A549 (cell line): ENCODE measurements around the gene SLC17A2. TPM values are rescaled to one million over a fixed set of nuclear protein-coding genes. Genes with fewer than 3 reads are reported as not detected.

ENCODE experiments used
- ATAC-seq, 2 experiments: fragments of 200-7000 bp in 1 of 2; fragments of >200 bp in 1 of 2; cut with Nextera tagmentation in 1 of 2; cut with Tn5 transposase in 1 of 2; 3 replicates each; pipeline versions ENCODE4 v1.8.0 to v1.9.1; 2018 to 2020; ENCODE audit warnings: mild to moderate bottlenecking in 1 of 2, moderate library complexity in 1 of 2
- CTCF ChIA-PET: fragments of 300-600 bp; sonication (Branson Sonifier 250); formaldehyde crosslinking; extraction: SDS; loops from one replicate; lab custom pipeline; 2021; ENCODE audit warnings: antibody characterized with exemption, inconsistent platforms; lab: Yijun Ruan, JAX
- POLR2A ChIA-PET: fragments of 350-600 bp; formaldehyde crosslinking; extraction: SDS; loops from one replicate; lab custom pipeline; 2021; ENCODE audit warnings: antibody characterized with exemption, inconsistent platforms; lab: Yijun Ruan, JAX
- DNase-seq, 2 experiments: peaks; one replicate each; pipeline versions ENCODE4 v3.0.0 to v3.0.0-alpha.2; 2011 to 2016; ENCODE audit warnings: low read depth in 1 of 2, low spot score in 1 of 2
- FAIRE-seq: peaks from 2 replicates; lab custom pipeline; 2011; peaks lifted over from hg19 to GRCh38; lab: Jason Lieb, UNC
- H3K27ac ChIP-seq, 2 experiments: fragments of >200 bp; sonication (Bioruptor Twin); formaldehyde crosslinking; 3 replicates each; pipeline ENCODE4 v1.5.1; 2016 to 2017
- H3K4me1 ChIP-seq: fragments of >200 bp; sonication (Bioruptor Twin); formaldehyde crosslinking; 3 replicates; pipeline ENCODE4 v1.6.1; 2016
- H3K4me2 ChIP-seq: fragments of >200 bp; sonication (Bioruptor Twin); formaldehyde crosslinking; 3 replicates; pipeline ENCODE4 v1.6.1; 2016
- H3K4me3 ChIP-seq: fragments of >200 bp; sonication (Bioruptor Twin); formaldehyde crosslinking; 3 replicates; pipeline ENCODE4 v1.5.1; 2016
- H3K9me3 ChIP-seq: fragments of >200 bp; sonication (Bioruptor Twin); formaldehyde crosslinking; 3 replicates; pipeline ENCODE4 v1.6.1; 2016
- CHD4 ChIP-seq: fragments of 200-600 bp; sonication (generic); IDR thresholded peaks from 2 replicates; pipeline ENCODE4 v1.6.1; 2016; ENCODE audit warnings: antibody characterized with exemption, mild to moderate bottlenecking, borderline replicate concordance
- EHMT2 ChIP-seq: fragments of 200-600 bp; sonication (generic); IDR thresholded peaks from 2 replicates; pipeline ENCODE4 v1.6.1; 2016; ENCODE audit warnings: antibody characterized with exemption, low read depth, mild to moderate bottlenecking, moderate library complexity
- EP300 ChIP-seq, 2 experiments: fragments of >200 bp; sonication (Bioruptor Twin); formaldehyde crosslinking; IDR thresholded peaks; 2 replicates in 1 of 2; 3 replicates in 1 of 2; pipeline ENCODE4 v1.6.1; 2016 to 2017
- ESRRA ChIP-seq: fragments of 150-350 bp; IDR thresholded peaks from 2 replicates; pipeline ENCODE4 v1.6.1; 2014; ENCODE audit warnings: mild to moderate bottlenecking, low read length, borderline replicate concordance
- FOSL2 ChIP-seq, 2 experiments: fragments of 450-650 bp in 1 of 2; fragments of >200 bp in 1 of 2; sonication (Bioruptor Twin) in 1 of 2; formaldehyde crosslinking; IDR thresholded peaks; 2 replicates each; pipeline versions ENCODE4 v1.5.0 to v1.6.1; 2016 to 2020; ENCODE audit warnings: mild to moderate bottlenecking in 1 of 2, moderate library complexity in 1 of 2
- HOXA7 ChIP-seq: fragments of 250-450 bp; sonication (Bioruptor Pico); IDR thresholded peaks from 2 replicates; pipeline ENCODE4 v1.5.0; 2020; ENCODE audit warnings: mild to moderate bottlenecking, moderate library complexity
- HOXB5 ChIP-seq: fragments of 250-450 bp; sonication (Bioruptor Pico); IDR thresholded peaks from 2 replicates; pipeline ENCODE4 v1.5.0; 2020; ENCODE audit warnings: mild to moderate bottlenecking, moderate library complexity
- JUN ChIP-seq, 2 experiments: fragments of >200 bp; sonication (Bioruptor Twin); formaldehyde crosslinking; IDR thresholded peaks; 2 replicates in 1 of 2; 3 replicates in 1 of 2; pipeline ENCODE4 v1.6.1; 2016 to 2017
- JUNB ChIP-seq: fragments of >200 bp; sonication (Bioruptor Twin); formaldehyde crosslinking; IDR thresholded peaks from 2 replicates; pipeline ENCODE4 v1.6.1; 2016
- MAFK ChIP-seq: fragments of 450-650 bp; IDR thresholded peaks from 2 replicates; pipeline ENCODE4 v1.6.1; 2014; ENCODE audit not compliant: partially characterized antibody
- MYC ChIP-seq: IDR thresholded peaks from 2 replicates; pipeline ENCODE4 v1.6.1; 2012; ENCODE audit warnings: mild to moderate bottlenecking, inconsistent platforms, low read length, improper control_type of control experiment, borderline replicate concordance
- RAD21 ChIP-seq, 2 experiments: fragments of >200 bp in 1 of 2; sonication (Bioruptor Twin) in 1 of 2; formaldehyde crosslinking in 1 of 2; IDR thresholded peaks in 1 of 2; conservative IDR thresholded peaks in 1 of 2; 2 replicates in 1 of 2; 3 replicates in 1 of 2; pipeline ENCODE4 v1.6.1; 2012 to 2018; ENCODE audit warnings: inconsistent platforms in 1 of 2
- RCOR1 ChIP-seq: fragments of 150-350 bp; IDR thresholded peaks from 2 replicates; pipeline ENCODE4 v1.6.1; 2014; ENCODE audit warnings: antibody characterized with exemption, low read length, low read depth
- SMC3 ChIP-seq: fragments of >200 bp; sonication (Bioruptor Twin); formaldehyde crosslinking; IDR thresholded peaks from 3 replicates; pipeline ENCODE4 v1.6.1; 2018; ENCODE audit warnings: inconsistent platforms
- TFCP2L1 ChIP-seq: fragments of 250-450 bp; sonication (Bioruptor Pico); IDR thresholded peaks from 2 replicates; pipeline ENCODE4 v1.5.0; 2021; ENCODE audit warnings: mild to moderate bottlenecking
- ZFP36 ChIP-seq: fragments of 450-650 bp; IDR thresholded peaks from 2 replicates; pipeline ENCODE4 v1.6.1; 2014; ENCODE audit warnings: borderline replicate concordance; ENCODE audit not compliant: partially characterized antibody
- ZNF302 ChIP-seq: fragments of 250-450 bp; sonication (Bioruptor Pico); IDR thresholded peaks from 2 replicates; pipeline ENCODE4 v1.9.0; 2021; ENCODE audit warnings: inconsistent platforms, mild to moderate bottlenecking, moderate library complexity
- WGBS: methylation state at CpG from one replicate; pipeline ENCODE4 v1.1.6; 2017; ENCODE audit errors: missing lambda C conversion rate; 5-methylcytosine and 5-hydroxymethylcytosine counted together
- polyA plus RNA-seq, 4 experiments: library from polyadenylated mRNA; depleted of rRNA in 3 of 4; stranded (reverse); fragments of >200 nt; fragmentation: RNase III in 1 of 4; extraction: RNeasy Plus Mini Kit Qiagen cat#74134 plus additional on column Dnase treatment in 1 of 4; gene quantifications; 2 replicates in 3 of 4; 3 replicates in 1 of 4; pipeline ENCODE4 v1.2.3, GENCODE V29; 2011 to 2017
- TF ChIP-seq, protein P1 (sequence below): fragments of 250-450 bp; sonication (Bioruptor Pico); IDR thresholded peaks from 2 replicates; pipeline ENCODE4 v1.5.0; 2020; ENCODE audit warnings: low read depth, mild to moderate bottlenecking, moderate library complexity
- TF ChIP-seq, protein P2 (sequence below): IDR thresholded peaks from 2 replicates; pipeline ENCODE4 v1.6.1; 2012; ENCODE audit warnings: low read depth, borderline replicate concordance
- TF ChIP-seq, protein P3 (sequence below): fragments of 450-650 bp; IDR thresholded peaks from 2 replicates; pipeline ENCODE4 v1.6.1; 2014; ENCODE audit warnings: antibody characterized with exemption
- TF ChIP-seq, protein P4 (sequence below): fragments of 150-350 bp; IDR thresholded peaks from 2 replicates; pipeline ENCODE4 v1.6.1; 2014; ENCODE audit warnings: low read depth, mild to moderate bottlenecking, low read length
- TF ChIP-seq, protein P5 (sequence below): fragments of 250-450 bp; sonication (Bioruptor Pico); IDR thresholded peaks from 2 replicates; pipeline ENCODE4 v1.5.0; 2021; ENCODE audit warnings: mild to moderate bottlenecking, moderate library complexity, borderline replicate concordance

Gene SLC17A2
- polyA plus RNA-seq, 2 of the 4 experiments (the other 2 are of a cell fraction) = not detected

DNA sequence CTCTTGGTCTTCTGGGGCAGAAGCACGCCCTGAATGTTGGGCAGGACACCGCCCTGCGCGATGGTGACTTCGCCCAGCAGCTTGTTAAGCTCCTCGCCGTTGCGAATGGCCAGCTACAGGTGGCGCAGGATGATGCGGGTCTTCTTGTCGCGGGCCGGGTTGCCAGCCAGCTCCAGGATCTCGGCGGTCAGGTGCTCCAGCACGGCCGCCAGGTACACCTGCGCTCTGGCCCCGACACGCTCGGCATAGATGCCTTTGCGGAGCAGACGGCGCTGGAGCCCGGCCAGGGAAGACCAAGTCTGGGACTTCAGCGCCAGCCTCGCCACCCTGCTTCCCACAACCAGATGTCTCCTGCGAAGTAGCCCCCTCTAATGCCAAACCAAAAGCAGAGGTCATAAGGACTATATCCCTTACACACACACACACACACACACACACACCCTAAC, 48.4 kb downstream of the SLC17A2 start (continued):
- TF ChIP-seq, protein P1, sequence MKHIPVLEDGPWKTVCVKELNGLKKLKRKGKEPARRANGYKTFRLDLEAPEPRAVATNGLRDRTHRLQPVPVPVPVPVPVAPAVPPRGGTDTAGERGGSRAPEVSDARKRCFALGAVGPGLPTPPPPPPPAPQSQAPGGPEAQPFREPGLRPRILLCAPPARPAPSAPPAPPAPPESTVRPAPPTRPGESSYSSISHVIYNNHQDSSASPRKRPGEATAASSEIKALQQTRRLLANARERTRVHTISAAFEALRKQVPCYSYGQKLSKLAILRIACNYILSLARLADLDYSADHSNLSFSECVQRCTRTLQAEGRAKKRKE (CRISPR knock-in tag) = no peak
- TF ChIP-seq ZFP36 (no peak), HOXA7 (CRISPR knock-in tag) (no peak), EHMT2 (no peak), MAFK (no peak), HOXB5 (CRISPR knock-in tag) (no peak)
- TF ChIP-seq, protein P2, sequence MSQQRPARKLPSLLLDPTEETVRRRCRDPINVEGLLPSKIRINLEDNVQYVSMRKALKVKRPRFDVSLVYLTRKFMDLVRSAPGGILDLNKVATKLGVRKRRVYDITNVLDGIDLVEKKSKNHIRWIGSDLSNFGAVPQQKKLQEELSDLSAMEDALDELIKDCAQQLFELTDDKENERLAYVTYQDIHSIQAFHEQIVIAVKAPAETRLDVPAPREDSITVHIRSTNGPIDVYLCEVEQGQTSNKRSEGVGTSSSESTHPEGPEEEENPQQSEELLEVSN = no peak

DNA sequence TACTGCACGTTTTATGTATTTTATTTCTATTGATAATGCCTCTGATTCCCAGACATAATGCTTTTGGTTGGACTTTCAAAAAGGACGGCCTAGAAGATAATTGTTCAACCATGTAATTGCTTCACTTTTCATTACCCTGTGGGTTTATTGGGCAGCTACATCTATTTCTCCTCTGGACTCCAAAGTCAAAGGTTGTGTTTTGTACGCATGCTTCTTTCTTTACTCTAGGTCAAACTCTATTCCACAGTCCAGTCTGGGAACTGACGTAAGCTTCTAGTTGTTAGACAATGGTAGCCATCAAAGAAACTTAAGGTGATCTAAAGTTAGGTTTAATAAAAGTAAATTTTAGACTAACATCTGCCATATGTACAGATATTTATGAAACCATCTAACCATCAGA, 49.9 kb downstream of the SLC17A2 start:
- POLR2A ChIA-PET = no interaction called here
- Histone ChIP-seq H3K4me1 (peaks cover 38% of the 10 kb centered on the region), H3K4me3 (no peak overlapping the region), H3K4me2 (no peak overlapping the region), H3K9me3 (no peaks in the 10 kb centered on the region), H3K27ac (no peak overlapping the region)
- ATAC-seq (no peak), DNase-seq (no peak), FAIRE-seq (no peak)
- CTCF ChIA-PET = no interaction called here
- 87% methylated on average over 4 of the region's 4 CpGs for WGBS
- TF ChIP-seq RCOR1 (no peak), EP300 (IDR thresholded peaks at IDR 0.05) (no peak), ZNF302 (CRISPR knock-in tag) (no peak), RAD21 (conservative IDR thresholded peaks at IDR 0.05 in 1 of 2, IDR thresholded peaks at IDR 0.05 in 1 of 2) (no peak), MYC (no peak), SMC3 (no peak), JUNB (no peak), ESRRA (no peak), TFCP2L1 (no peak), MAFK (no peak), CHD4 (no peak), EHMT2 (no peak), ZFP36 (no peak), JUN (IDR thresholded peaks at IDR 0.05) (no peak), FOSL2 (IDR thresholded peaks at IDR 0.05) (no peak), FOSL2 (CRISPR knock-in tag; IDR thresholded peaks at IDR 0.05) (no peak)
- TF ChIP-seq, protein P3, sequence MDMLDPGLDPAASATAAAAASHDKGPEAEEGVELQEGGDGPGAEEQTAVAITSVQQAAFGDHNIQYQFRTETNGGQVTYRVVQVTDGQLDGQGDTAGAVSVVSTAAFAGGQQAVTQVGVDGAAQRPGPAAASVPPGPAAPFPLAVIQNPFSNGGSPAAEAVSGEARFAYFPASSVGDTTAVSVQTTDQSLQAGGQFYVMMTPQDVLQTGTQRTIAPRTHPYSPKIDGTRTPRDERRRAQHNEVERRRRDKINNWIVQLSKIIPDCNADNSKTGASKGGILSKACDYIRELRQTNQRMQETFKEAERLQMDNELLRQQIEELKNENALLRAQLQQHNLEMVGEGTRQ = no peak
- TF ChIP-seq, protein P4, sequence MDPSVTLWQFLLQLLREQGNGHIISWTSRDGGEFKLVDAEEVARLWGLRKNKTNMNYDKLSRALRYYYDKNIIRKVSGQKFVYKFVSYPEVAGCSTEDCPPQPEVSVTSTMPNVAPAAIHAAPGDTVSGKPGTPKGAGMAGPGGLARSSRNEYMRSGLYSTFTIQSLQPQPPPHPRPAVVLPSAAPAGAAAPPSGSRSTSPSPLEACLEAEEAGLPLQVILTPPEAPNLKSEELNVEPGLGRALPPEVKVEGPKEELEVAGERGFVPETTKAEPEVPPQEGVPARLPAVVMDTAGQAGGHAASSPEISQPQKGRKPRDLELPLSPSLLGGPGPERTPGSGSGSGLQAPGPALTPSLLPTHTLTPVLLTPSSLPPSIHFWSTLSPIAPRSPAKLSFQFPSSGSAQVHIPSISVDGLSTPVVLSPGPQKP = no peak
- TF ChIP-seq, protein P5, sequence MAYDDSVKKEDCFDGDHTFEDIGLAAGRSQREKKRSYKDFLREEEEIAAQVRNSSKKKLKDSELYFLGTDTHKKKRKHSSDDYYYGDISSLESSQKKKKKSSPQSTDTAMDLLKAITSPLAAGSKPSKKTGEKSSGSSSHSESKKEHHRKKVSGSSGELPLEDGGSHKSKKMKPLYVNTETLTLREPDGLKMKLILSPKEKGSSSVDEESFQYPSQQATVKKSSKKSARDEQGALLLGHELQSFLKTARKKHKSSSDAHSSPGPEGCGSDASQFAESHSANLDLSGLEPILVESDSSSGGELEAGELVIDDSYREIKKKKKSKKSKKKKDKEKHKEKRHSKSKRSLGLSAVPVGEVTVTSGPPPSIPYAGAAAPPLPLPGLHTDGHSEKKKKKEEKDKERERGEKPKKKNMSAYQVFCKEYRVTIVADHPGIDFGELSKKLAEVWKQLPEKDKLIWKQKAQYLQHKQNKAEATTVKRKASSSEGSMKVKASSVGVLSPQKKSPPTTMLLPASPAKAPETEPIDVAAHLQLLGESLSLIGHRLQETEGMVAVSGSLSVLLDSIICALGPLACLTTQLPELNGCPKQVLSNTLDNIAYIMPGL = no peak
